Measurements from ENCODE around the gene ASGR2. TPM values are rescaled to one million over a fixed set of nuclear protein-coding genes. Genes with fewer than 3 reads are reported as not detected.

Gene ASGR2
- total RNA-seq, 2 experiments from 2014 or later: not detected

DNA sequence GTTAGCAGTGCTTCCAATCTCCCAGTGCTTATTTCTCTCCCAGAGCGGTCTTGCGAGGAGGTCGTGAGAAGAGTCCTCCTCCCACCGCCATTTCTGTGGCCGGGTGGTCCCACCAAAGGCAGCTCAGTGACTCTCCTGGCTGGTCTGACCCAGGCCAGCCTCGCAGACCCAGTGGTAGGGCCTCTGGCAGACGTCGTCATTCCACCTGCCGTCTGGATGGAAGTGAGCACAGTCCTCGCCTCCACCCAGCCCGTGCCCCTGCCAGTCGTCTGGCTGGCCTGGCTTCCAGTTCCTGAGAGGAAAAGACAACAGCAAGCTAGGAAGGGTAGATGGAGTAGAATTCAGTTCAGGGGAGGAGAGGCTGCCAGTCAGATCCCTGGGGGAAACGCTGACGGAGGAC is 39.7 kb downstream of the ASGR2 start:
- ChIA-PET POLR2A (no interaction called here), CTCF (interaction anchor here (0.8 to 1.3 kb wide), 5 partner anchors 17 to 103 kb away, joined by 3 to 4 read pairs (median 3); no protein-coding TSS in a partner anchor)
- DNase-seq: no peak
- Mint-ChIP-seq H3K9me3 (ENCODE audit: insufficient read depth) (no peaks in the 10 kb centered on the region), H3K27ac (no peak overlapping the region), H3K4me1 (ENCODE audit: low read depth) (no peaks in the 10 kb centered on the region), H3K27me3 (ENCODE audit: low read depth) (peaks cover 13% of the 10 kb centered on the region), H3K4me3 (no peak overlapping the region), H3K36me3 (ENCODE audit: low read depth) (no peaks in the 10 kb centered on the region)
- ATAC-seq: no peak

DNA sequence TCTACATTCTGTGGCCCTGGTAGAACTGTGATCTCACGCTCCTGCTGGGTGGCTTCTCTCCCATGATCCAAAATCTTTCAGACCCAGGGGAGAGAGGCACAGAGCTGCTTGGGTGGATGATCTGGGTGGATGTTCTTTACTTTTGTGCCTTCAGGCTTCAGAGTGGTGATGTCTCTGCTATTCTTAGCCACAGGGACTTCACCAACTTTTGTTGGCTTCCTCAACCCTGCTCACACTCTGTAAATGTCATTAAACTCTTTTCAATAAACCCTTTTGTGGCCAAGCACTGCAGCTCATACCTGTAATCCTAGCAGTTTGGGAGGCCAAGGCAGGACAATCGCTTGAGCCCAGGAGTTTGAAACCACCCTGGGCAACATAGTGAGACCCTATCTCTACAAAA is 42.2 kb downstream of the ASGR2 start:
- Mint-ChIP-seq H3K4me3 (no peak overlapping the region), H3K27me3 (ENCODE audit: low read depth) (peaks cover 17% of the 10 kb centered on the region), H3K4me1 (ENCODE audit: low read depth) (no peaks in the 10 kb centered on the region), H3K36me3 (ENCODE audit: low read depth) (no peaks in the 10 kb centered on the region), H3K9me3 (ENCODE audit: insufficient read depth) (peaks cover 12% of the 10 kb centered on the region), H3K27ac (no peak overlapping the region)
- ChIA-PET POLR2A (no interaction called here), CTCF (interaction anchor here (1.7 kb wide), 1 partner anchor 27 kb away, joined by 7 read pairs; no protein-coding TSS in a partner anchor)
- ATAC-seq (no peak), DNase-seq (no peak)

- Mint-ChIP-seq H3K9me3 (ENCODE audit: insufficient read depth) (peaks cover 12% of the 10 kb centered on the region), H3K27ac (no peak overlapping the region), H3K4me1 (ENCODE audit: low read depth) (no peaks in the 10 kb centered on the region), H3K27me3 (ENCODE audit: low read depth) (peaks cover 17% of the 10 kb centered on the region), H3K36me3 (ENCODE audit: low read depth) (no peaks in the 10 kb centered on the region), H3K4me3 (no peak overlapping the region)
- POLR2A ChIA-PET: no interaction called here
- ATAC-seq (no peak), DNase-seq (no peak)
- CTCF ChIA-PET: no interaction called here
Measured at GRCh38 chr17:7070712-7071111, 43.9 kb downstream of the ASGR2 start.

DNA sequence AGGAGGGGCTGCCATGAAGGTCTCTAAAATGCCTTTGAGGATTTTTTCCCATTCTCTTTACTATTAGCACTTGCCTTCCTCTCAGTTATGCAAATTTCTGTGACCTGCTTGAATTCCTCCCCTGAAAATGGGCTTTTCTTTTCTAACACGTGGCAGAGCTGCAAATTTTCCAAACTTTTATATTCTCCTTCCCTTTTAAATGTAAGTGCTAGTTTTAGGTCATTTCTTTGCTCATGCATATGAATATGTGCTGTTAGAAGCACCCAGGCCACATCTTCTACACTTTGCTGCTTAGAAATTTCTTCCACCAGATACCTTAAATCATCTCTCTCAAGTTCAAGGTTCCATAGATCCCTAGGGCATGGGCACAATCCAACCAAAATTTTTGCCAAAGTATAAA is 46.4 kb downstream of the ASGR2 start:
- ATAC-seq (no peak), DNase-seq (no peak)
- Mint-ChIP-seq H3K27ac (no peak overlapping the region), H3K27me3 (ENCODE audit: low read depth) (peaks cover 16% of the 10 kb centered on the region), H3K9me3 (ENCODE audit: insufficient read depth) (peaks cover 12% of the 10 kb centered on the region), H3K4me3 (no peak overlapping the region), H3K36me3 (ENCODE audit: low read depth) (no peaks in the 10 kb centered on the region), H3K4me1 (ENCODE audit: low read depth) (no peaks in the 10 kb centered on the region)
- ChIA-PET CTCF (no interaction called here), POLR2A (no interaction called here)

- no peaks in the 10 kb centered on the region for H3K36me3 Mint-ChIP-seq (ENCODE audit: low read depth)
- no peak overlapping the region for H3K4me3 Mint-ChIP-seq
- CTCF ChIA-PET: no interaction called here
- POLR2A ChIA-PET: no interaction called here
- H3K9me3 Mint-ChIP-seq (ENCODE audit: insufficient read depth): peaks cover 12% of the 10 kb centered on the region
- no peak for DNase-seq
- no peak overlapping the region for H3K27ac Mint-ChIP-seq
- H3K27me3 Mint-ChIP-seq (ENCODE audit: low read depth): peaks cover 14% of the 10 kb centered on the region
- no peaks in the 10 kb centered on the region for H3K4me1 Mint-ChIP-seq (ENCODE audit: low read depth)
- no peak for ATAC-seq
Measured at GRCh38 chr17:7067198-7067597, 47.4 kb downstream of the ASGR2 start.

- no peaks in the 10 kb centered on the region for H3K36me3 Mint-ChIP-seq (ENCODE audit: low read depth)
- peaks cover 12% of the 10 kb centered on the region for H3K9me3 Mint-ChIP-seq (ENCODE audit: insufficient read depth)
- no peak for ATAC-seq
- H3K4me1 Mint-ChIP-seq (ENCODE audit: low read depth): no peaks in the 10 kb centered on the region
- peaks cover 14% of the 10 kb centered on the region for H3K27me3 Mint-ChIP-seq (ENCODE audit: low read depth)
- ChIA-PET CTCF (no interaction called here), POLR2A (no interaction called here)
- no peak overlapping the region for H3K4me3 Mint-ChIP-seq
- no peak overlapping the region for H3K27ac Mint-ChIP-seq
- DNase-seq: no peak
Measured at GRCh38 chr17:7064261-7064660, 50.4 kb downstream of the ASGR2 start.

DNA sequence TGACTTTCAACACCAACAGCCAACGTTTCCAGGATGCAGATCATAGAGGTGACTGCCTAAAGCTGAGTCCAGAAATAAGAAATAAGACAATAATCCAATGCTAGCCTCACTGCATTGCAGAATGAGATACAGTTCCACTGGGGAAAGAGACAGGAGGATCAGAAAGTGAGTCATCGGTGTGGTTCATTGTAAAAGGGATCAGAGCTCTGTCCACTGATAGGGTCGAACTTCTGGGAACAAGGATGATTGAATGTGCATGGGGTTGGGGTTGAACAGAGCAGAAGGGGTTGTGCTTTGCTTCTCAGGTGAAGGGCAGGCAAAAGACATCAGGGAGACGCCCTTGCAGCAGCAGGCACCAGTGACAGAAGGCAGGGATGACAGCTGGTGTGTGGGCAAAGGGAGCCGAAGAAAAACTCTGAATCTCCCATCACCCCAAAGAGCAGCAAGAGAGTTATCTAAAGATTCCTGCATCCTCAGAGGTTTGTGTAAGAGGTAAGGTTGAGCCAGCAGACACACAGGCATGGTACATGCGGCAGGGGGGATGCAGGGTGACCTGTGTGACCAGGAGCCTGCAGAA is 51.0 kb downstream of the ASGR2 start:
- POLR2A ChIA-PET: no interaction called here
- no peaks in the 10 kb centered on the region for H3K4me1 Mint-ChIP-seq (ENCODE audit: low read depth)
- no peaks in the 10 kb centered on the region for H3K36me3 Mint-ChIP-seq (ENCODE audit: low read depth)
- H3K9me3 Mint-ChIP-seq (ENCODE audit: insufficient read depth): peaks cover 9% of the 10 kb centered on the region
- ATAC-seq: no peak
- H3K27ac Mint-ChIP-seq: no peak overlapping the region
- H3K4me3 Mint-ChIP-seq: no peak overlapping the region
- CTCF ChIA-PET: interaction anchor here (1.8 kb wide), 1 partner anchor 12 kb away, joined by 9 read pairs; no protein-coding TSS in a partner anchor
- H3K27me3 Mint-ChIP-seq (ENCODE audit: low read depth): peaks cover 9% of the 10 kb centered on the region
- no peak for DNase-seq

DNA sequence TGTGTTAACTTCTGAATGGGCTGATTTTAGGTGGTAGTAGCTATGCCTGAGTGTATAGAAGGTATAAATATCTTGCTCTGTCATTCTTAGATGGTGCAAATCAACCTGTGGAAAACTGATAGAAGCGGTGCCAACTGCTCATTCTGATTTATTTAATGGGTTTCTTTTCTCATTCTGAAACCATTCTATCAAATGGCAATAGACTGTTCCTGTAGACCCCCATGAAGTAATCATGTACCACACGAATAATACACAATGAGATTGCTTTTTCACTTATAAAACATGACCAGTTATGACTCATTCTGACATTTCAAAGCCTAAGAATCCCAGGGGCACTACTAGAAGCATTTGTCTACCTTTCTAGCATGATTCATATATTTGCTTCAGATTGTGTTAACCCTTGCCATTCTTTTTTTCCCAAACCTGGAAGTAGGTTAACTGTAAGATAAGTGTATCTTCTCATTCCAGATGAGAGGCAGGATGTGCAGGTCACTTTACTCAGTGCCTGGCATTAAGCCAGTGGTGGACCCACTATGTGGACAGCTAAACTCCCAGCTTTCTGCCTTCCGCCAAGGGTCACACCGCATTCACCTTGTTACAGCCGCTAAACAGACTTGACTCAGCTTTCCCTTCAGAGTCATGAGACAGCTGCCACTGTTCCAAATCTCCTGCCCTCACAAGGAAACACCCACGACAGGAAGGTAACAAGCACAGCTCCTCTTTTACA is 54.3 kb downstream of the ASGR2 start:
- Mint-ChIP-seq H3K9me3 (ENCODE audit: insufficient read depth) (no peaks in the 10 kb centered on the region), H3K36me3 (ENCODE audit: low read depth) (no peaks in the 10 kb centered on the region), H3K27me3 (ENCODE audit: low read depth) (peaks cover 9% of the 10 kb centered on the region), H3K27ac (no peak overlapping the region), H3K4me3 (no peak overlapping the region), H3K4me1 (ENCODE audit: low read depth) (no peaks in the 10 kb centered on the region)
- ChIA-PET POLR2A (no interaction called here), CTCF (interaction anchor here (0.7 to 1.4 kb wide), 4 partner anchors 8 to 116 kb away, joined by 3 to 4 read pairs (median 3); no protein-coding TSS in a partner anchor)
- ATAC-seq: no peak
- no peak for DNase-seq

DNA sequence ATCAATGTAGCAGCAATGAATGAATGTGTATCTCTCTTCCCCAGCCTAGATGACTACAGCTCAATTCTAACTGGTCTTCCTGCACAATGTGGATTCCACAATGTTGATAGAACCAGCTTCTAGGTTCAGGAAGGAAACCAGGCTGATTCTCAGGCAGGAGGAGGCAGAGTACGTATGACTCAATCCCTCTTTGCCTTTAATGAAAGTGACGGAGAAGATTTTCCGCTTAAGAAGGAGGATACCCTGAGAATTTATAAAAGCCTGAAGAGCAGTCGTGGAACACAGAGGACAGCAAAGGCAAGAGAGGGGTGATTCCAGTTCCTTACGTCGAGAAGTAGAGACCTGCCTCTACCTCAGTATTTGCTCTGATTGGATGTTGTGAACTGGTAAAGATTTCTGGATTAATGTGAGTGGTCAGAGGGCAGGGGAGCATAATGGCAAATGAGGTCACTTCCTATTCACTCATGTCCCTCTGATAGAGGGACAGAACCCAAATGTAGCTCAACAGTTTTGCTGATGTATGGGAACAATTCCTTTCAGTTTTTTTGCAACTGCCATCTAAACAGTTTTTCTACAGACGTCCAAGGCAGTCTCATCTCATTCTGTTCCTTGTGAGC is 55.7 kb downstream of the ASGR2 start:
- Mint-ChIP-seq H3K9me3 (ENCODE audit: insufficient read depth) (no peaks in the 10 kb centered on the region), H3K27ac (no peak overlapping the region), H3K36me3 (ENCODE audit: low read depth) (no peaks in the 10 kb centered on the region), H3K27me3 (ENCODE audit: low read depth) (peaks cover 9% of the 10 kb centered on the region), H3K4me1 (ENCODE audit: low read depth) (no peaks in the 10 kb centered on the region), H3K4me3 (no peak overlapping the region)
- DNase-seq (no peak), ATAC-seq (no peak)
- CTCF ChIA-PET: interaction anchor here (0.8 to 1.3 kb wide), 3 partner anchors 13 to 75 kb away, joined by 3 to 4 read pairs (median 3); no protein-coding TSS in a partner anchor
- POLR2A ChIA-PET: no interaction called here

- Mint-ChIP-seq H3K36me3 (ENCODE audit: low read depth) (no peaks in the 10 kb centered on the region), H3K27me3 (ENCODE audit: low read depth) (peaks cover 9% of the 10 kb centered on the region), H3K27ac (no peak overlapping the region), H3K4me3 (no peak overlapping the region), H3K9me3 (ENCODE audit: insufficient read depth) (no peaks in the 10 kb centered on the region), H3K4me1 (ENCODE audit: low read depth) (no peaks in the 10 kb centered on the region)
- POLR2A ChIA-PET: no interaction called here
- CTCF ChIA-PET: interaction anchor here (13.6 kb wide), 1 partner anchor 81 kb away, joined by 395 read pairs; no protein-coding TSS in a partner anchor
- DNase-seq (no peak), ATAC-seq (no peak)
Measured at GRCh38 chr17:7056386-7056785, 58.2 kb downstream of the ASGR2 start.

Data from activated CD8-positive, alpha-beta T cell treated with anti-CD3 and anti-CD28 coated beads, Interleukin-2, amount 10 ng/mL, durations not matched to agents 7 days and 5 days (primary cell).